ENCODE results near the gene CBR1. TPM values are rescaled to one million over a fixed set of nuclear protein-coding genes. Genes with fewer than 3 reads are reported as not detected.
A peak's percentile ranks its signal among the peaks of the same experiment; 100 is the strongest.

CBR1 gene
- total and polyA plus RNA-seq, 3 experiments from 2014 or later, result 37.6 to 39.3 (median 39.2) TPM

- Mint-ChIP-seq H3K36me3 (peaks cover 3 to 9% (median 7%) of the 10 kb centered on the region in 3 donors), H3K4me3 (no peak overlapping the region), H3K27me3 (peaks cover 11 to 14% of the 10 kb centered on the region in 2 donors), H3K4me1 (peaks cover 1 to 9% (median 8%) of the 10 kb centered on the region in 3 donors), H3K9me3 (peaks cover 7 to 18% (median 16%) of the 10 kb centered on the region in 5 donors), H3K27ac (no peak overlapping the region)
- no peak overlapping the region for H3K4me3 ChIP-seq (ENCODE audit: low read length)
- POLR2A ChIA-PET, result no interaction called here
- H3K4me1 ChIP-seq (ENCODE audit: insufficient read depth, low read length), result no peaks in the 10 kb centered on the region
- no peaks in the 10 kb centered on the region for H3K27me3 ChIP-seq (ENCODE audit: insufficient read depth, low read length, poor library complexity, severe bottlenecking)
- no peak for DNase-seq
- H3K27ac ChIP-seq (ENCODE audit: low read depth, low read length), result no peak overlapping the region
- CTCF ChIA-PET, result no interaction called here
- H3K36me3 ChIP-seq (ENCODE audit: insufficient read depth, low read length), result no peaks in the 10 kb centered on the region
- peaks cover 16% of the 10 kb centered on the region for H3K9me3 ChIP-seq (ENCODE audit: low read length)
Observed at GRCh38 chr21:36089946-36090345, 20.1 kb downstream of the CBR1 start.

GRCh38 chr21:36092681-36093080 is 22.9 kb downstream of the CBR1 start:
- POLR2A ChIA-PET, result no interaction called here
- Mint-ChIP-seq H3K9me3 (peaks cover 7 to 19% (median 18%) of the 10 kb centered on the region in 5 donors), H3K4me3 (no peak overlapping the region), H3K27me3 (peaks cover 18 to 19% of the 10 kb centered on the region in 2 donors), H3K36me3 (peaks cover 3 to 9% (median 7%) of the 10 kb centered on the region in 3 donors), H3K4me1 (no peaks in the 10 kb centered on the region), H3K27ac (no peak overlapping the region)
- H3K27me3 ChIP-seq (ENCODE audit: insufficient read depth, low read length, poor library complexity, severe bottlenecking), result no peaks in the 10 kb centered on the region
- no peak overlapping the region for H3K27ac ChIP-seq (ENCODE audit: low read depth, low read length)
- no peaks in the 10 kb centered on the region for H3K4me1 ChIP-seq (ENCODE audit: insufficient read depth, low read length)
- H3K4me3 ChIP-seq (ENCODE audit: low read length), result no peak overlapping the region
- DNase-seq, result no peak
- H3K9me3 ChIP-seq (ENCODE audit: low read length), result peaks cover 16% of the 10 kb centered on the region
- CTCF ChIA-PET, result no interaction called here
- H3K36me3 ChIP-seq (ENCODE audit: insufficient read depth, low read length), result no peaks in the 10 kb centered on the region

- DNase-seq, result no peak
- POLR2A ChIA-PET, result no interaction called here
- Mint-ChIP-seq H3K27me3 (peaks cover 19 to 20% of the 10 kb centered on the region in 2 donors), H3K27ac (peak overlapping the region in 1 of 8 donors; percentile 54), H3K4me3 (no peak overlapping the region), H3K9me3 (peaks cover 7 to 19% (median 18%) of the 10 kb centered on the region in 5 donors), H3K4me1 (no peaks in the 10 kb centered on the region), H3K36me3 (peaks cover 3 to 9% (median 7%) of the 10 kb centered on the region in 3 donors)
- CTCF ChIA-PET, result no interaction called here
- no peak overlapping the region for H3K27ac ChIP-seq (ENCODE audit: low read depth, low read length)
- no peaks in the 10 kb centered on the region for H3K4me1 ChIP-seq (ENCODE audit: insufficient read depth, low read length)
- peaks cover 16% of the 10 kb centered on the region for H3K9me3 ChIP-seq (ENCODE audit: low read length)
- H3K27me3 ChIP-seq (ENCODE audit: insufficient read depth, low read length, poor library complexity, severe bottlenecking), result no peaks in the 10 kb centered on the region
- no peak overlapping the region for H3K4me3 ChIP-seq (ENCODE audit: low read length)
- no peaks in the 10 kb centered on the region for H3K36me3 ChIP-seq (ENCODE audit: insufficient read depth, low read length)
Observed at GRCh38 chr21:36093512-36093911, 23.7 kb downstream of the CBR1 start.

DNA sequence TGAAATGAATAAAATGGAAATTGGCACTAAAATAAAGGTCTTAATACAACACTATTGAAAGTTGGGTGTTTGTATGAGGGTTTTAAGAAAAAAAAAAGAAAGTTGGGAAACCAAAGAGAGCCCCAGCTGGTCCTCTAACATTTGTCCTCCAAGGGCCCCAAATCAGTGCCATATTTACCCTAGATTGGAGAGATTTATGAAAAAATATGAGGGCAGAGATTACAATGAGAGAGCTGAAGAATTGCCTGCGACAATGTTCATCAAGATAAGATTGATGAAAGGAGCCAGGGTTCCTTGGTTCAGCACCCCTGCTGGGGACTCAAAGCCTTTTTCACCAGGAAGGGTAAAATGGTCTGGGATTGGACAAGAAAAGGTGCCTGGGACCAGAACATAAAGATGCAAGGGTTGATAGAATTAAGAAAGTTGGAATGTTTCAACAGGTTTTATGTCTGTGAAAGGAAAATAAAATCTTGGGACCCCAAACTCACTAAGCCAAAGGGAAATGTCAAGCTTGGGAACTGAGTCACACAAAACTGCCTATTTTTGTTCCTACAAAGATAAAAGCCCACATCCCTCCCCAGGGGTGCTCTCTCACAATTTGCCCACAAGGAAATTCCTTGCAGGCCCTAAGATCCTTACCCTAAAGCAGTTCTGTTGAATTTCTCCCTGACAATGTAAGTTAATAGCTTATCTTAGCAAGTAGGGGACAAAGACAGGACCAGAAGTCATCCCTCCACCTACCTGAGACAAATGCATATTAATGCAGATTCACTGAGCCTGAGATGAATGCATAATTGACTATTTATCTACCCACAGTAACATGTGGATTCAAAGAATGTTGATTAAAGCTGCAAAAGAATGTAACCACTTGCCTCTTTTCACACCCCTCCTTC is 26.8 kb downstream of the CBR1 start:
- H3K4me1 ChIP-seq (ENCODE audit: insufficient read depth, low read length), result no peaks in the 10 kb centered on the region
- no peak for DNase-seq
- H3K27ac ChIP-seq (ENCODE audit: low read depth, low read length), result no peak overlapping the region
- Mint-ChIP-seq H3K9me3 (peaks cover 7 to 19% (median 16%) of the 10 kb centered on the region in 5 donors), H3K4me1 (no peaks in the 10 kb centered on the region), H3K4me3 (no peak overlapping the region), H3K27me3 (peaks cover 20 to 26% of the 10 kb centered on the region in 2 donors), H3K27ac (no peak overlapping the region), H3K36me3 (peaks cover 3 to 9% (median 7%) of the 10 kb centered on the region in 3 donors)
- POLR2A ChIA-PET, result interaction anchor here (0.6 kb wide), 1 partner anchor 44 kb away, joined by 7 read pairs; no protein-coding TSS in a partner anchor
- CTCF ChIA-PET, result interaction anchor here (0.7 to 1.7 kb wide), 2 partner anchors 9 to 16 kb away, joined by 3 to 4 read pairs; no protein-coding TSS in a partner anchor
- no peaks in the 10 kb centered on the region for H3K27me3 ChIP-seq (ENCODE audit: insufficient read depth, low read length, poor library complexity, severe bottlenecking)
- peaks cover 16% of the 10 kb centered on the region for H3K9me3 ChIP-seq (ENCODE audit: low read length)
- H3K4me3 ChIP-seq (ENCODE audit: low read length), result no peak overlapping the region
- H3K36me3 ChIP-seq (ENCODE audit: insufficient read depth, low read length), result no peaks in the 10 kb centered on the region

GRCh38 chr21:36097427-36098181 is 27.8 kb downstream of the CBR1 start:
- H3K27ac ChIP-seq (ENCODE audit: low read depth, low read length), result no peak overlapping the region
- H3K4me1 ChIP-seq (ENCODE audit: insufficient read depth, low read length), result no peaks in the 10 kb centered on the region
- H3K4me3 Mint-ChIP-seq, result no peak overlapping the region
- H3K4me3 ChIP-seq (ENCODE audit: low read length), result no peak overlapping the region
- no peaks in the 10 kb centered on the region for H3K4me1 Mint-ChIP-seq
- no peak overlapping the region for H3K27ac Mint-ChIP-seq
- CTCF ChIA-PET, result interaction anchor here (1.7 kb wide), 1 partner anchor 10 kb away, joined by 4 read pairs; no protein-coding TSS in a partner anchor
- POLR2A ChIA-PET, result interaction anchor here (0.6 kb wide), 1 partner anchor 44 kb away, joined by 7 read pairs; no protein-coding TSS in a partner anchor
- DNase-seq, result no peak
- no peaks in the 10 kb centered on the region for H3K36me3 ChIP-seq (ENCODE audit: insufficient read depth, low read length)
- H3K9me3 ChIP-seq (ENCODE audit: low read length), result peaks cover 16% of the 10 kb centered on the region
- H3K27me3 Mint-ChIP-seq, result peaks cover 22 to 25% of the 10 kb centered on the region in 2 donors
- H3K27me3 ChIP-seq (ENCODE audit: insufficient read depth, low read length, poor library complexity, severe bottlenecking), result no peaks in the 10 kb centered on the region
- H3K36me3 Mint-ChIP-seq, result peaks cover 3 to 9% (median 7%) of the 10 kb centered on the region in 3 donors
- peaks cover 7 to 16% (median 16%) of the 10 kb centered on the region in 5 donors for H3K9me3 Mint-ChIP-seq

DNA sequence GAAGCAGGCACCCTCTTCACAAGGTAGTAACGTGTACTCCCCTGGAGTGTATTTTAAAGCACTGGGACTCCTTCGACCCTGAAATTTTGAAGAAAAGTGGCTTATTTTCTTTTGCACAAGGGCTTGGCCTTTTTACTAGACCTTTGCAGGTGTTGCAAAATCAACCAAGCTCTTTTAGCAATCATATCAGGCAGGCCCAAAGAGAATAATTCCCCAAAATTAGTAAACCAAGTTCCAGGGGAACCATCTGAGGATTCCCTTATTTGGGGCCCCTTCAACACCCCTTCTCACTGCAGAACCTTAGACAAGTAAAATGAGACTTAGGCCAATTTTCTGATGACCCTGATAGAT is 28.3 kb downstream of the CBR1 start:
- Histone ChIP-seq H3K9me3 (ENCODE audit: low read length) (peaks cover 11% of the 10 kb centered on the region), H3K27ac (ENCODE audit: low read depth, low read length) (no peak overlapping the region), H3K4me1 (ENCODE audit: insufficient read depth, low read length) (no peaks in the 10 kb centered on the region), H3K4me3 (ENCODE audit: low read length) (no peak overlapping the region), H3K27me3 (ENCODE audit: insufficient read depth, low read length, poor library complexity, severe bottlenecking) (no peaks in the 10 kb centered on the region), H3K36me3 (ENCODE audit: insufficient read depth, low read length) (no peaks in the 10 kb centered on the region)
- Mint-ChIP-seq H3K36me3 (peaks cover 3 to 7% (median 7%) of the 10 kb centered on the region in 3 donors), H3K27me3 (peaks cover 17 to 21% of the 10 kb centered on the region in 2 donors), H3K4me3 (no peak overlapping the region), H3K4me1 (no peaks in the 10 kb centered on the region), H3K9me3 (peaks cover 7 to 11% (median 10%) of the 10 kb centered on the region in 5 donors), H3K27ac (no peak overlapping the region)
- CTCF ChIA-PET, result no interaction called here
- DNase-seq, result no peak
- POLR2A ChIA-PET, result no interaction called here

DNA sequence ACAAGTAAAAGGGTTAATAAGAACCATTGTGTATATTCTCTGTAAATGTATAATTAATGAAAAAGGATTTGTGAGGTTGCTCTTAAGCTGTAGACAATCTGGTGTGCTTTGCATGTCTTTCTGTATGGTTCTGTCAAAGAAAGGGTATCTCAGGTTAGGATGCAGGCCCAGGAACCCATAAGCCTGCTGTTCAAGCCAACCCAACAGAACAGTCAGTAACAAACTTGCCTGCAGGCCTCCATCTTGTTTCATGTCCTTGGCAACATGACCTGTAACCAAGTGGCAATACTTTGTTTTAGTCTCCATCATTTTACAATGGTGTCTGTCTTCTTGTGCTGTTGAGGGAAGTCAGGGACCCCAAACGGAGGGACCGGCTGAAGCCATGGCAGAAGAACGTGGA is 29.2 kb downstream of the CBR1 start:
- H3K27ac Mint-ChIP-seq, result no peak overlapping the region
- no peak overlapping the region for H3K4me3 Mint-ChIP-seq
- H3K27me3 ChIP-seq (ENCODE audit: insufficient read depth, low read length, poor library complexity, severe bottlenecking), result no peaks in the 10 kb centered on the region
- no peaks in the 10 kb centered on the region for H3K4me1 Mint-ChIP-seq
- no peaks in the 10 kb centered on the region for H3K4me1 ChIP-seq (ENCODE audit: insufficient read depth, low read length)
- POLR2A ChIA-PET, result no interaction called here
- peaks cover 13 to 15% of the 10 kb centered on the region in 2 donors for H3K27me3 Mint-ChIP-seq
- DNase-seq, result no peak
- no peaks in the 10 kb centered on the region for H3K36me3 Mint-ChIP-seq
- CTCF ChIA-PET, result no interaction called here
- H3K9me3 ChIP-seq (ENCODE audit: low read length), result peaks cover 2% of the 10 kb centered on the region
- no peak overlapping the region for H3K4me3 ChIP-seq (ENCODE audit: low read length)
- H3K27ac ChIP-seq (ENCODE audit: low read depth, low read length), result no peak overlapping the region
- no peaks in the 10 kb centered on the region for H3K36me3 ChIP-seq (ENCODE audit: insufficient read depth, low read length)
- H3K9me3 Mint-ChIP-seq, result peaks cover 0 to 3% (median 2%) of the 10 kb centered on the region in 5 donors

Data from CD8-positive, alpha-beta memory T cell (primary cell).